Measurements from ENCODE around the gene FANCC.
"Not testable (repeated sequence)": the region's sequence is repeated elsewhere in the genome, so short reads cannot be mapped to it uniquely, and the experiment has no call there.

FANCC gene

DNA sequence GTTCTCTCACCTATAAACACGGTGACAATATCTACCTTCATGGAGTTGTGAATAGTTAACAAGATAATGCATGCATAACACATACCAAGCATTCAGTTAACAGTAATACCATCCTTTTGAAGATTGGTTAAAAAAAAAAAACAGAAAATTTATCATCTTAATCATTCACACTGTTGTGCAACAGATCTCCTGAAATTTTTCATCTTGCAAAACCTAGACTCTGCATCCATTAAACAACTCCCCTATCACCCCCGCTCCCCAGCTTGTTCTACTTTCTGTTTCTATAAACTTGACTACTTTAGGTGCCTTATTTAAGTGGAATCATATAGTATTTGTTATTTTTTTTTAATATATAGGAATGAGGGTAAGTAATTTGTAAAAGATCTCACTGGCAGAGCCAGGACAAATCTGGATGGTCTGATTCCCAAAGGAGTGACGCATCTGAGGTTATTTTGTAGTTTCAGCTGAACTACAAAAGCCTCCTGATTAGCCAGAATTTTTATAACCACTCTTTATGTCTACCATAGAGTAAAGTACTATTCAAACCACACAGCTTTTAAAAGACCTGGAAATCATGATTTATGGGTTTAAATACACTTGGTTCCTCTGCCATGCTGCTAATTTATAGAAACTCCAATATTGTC is 93.0 kb downstream of the FANCC start:
- Mint-ChIP-seq H3K27ac (no peak overlapping the region), H3K36me3 (ENCODE audit: low read depth) (no peaks in the 10 kb centered on the region), H3K9me3 (no peaks in the 10 kb centered on the region), H3K27me3 (no peaks in the 10 kb centered on the region), H3K4me1 (ENCODE audit: low read depth) (no peaks in the 10 kb centered on the region), H3K4me3 (no peak overlapping the region)
- intact Hi-C loops (cut with micrococcal nuclease), result no loop called here

DNA sequence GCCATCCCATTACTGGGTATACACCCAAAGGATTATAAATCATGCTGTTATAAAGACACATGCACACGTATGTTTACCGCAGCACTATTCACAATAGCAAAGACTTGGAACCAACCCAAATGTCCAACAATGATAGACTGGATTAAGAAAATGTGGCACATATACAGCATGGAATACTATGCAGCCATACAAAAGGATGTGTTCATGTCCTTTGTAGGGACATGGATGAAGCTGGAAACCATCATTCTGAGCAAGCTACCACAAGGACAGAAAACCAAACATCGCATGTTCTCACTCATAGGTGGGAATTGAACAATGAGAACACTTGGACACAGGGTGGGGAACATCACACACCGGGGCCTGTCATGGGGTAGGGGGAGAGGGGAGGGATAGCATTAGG is 97.2 kb downstream of the FANCC start:
- intact Hi-C loops (cut with micrococcal nuclease); H3K4me1 Mint-ChIP-seq (ENCODE audit: low read depth); H3K27ac Mint-ChIP-seq; H3K9me3 Mint-ChIP-seq; H3K27me3 Mint-ChIP-seq; H3K36me3 Mint-ChIP-seq (ENCODE audit: low read depth); H3K4me3 Mint-ChIP-seq: not testable (repeated sequence)

DNA sequence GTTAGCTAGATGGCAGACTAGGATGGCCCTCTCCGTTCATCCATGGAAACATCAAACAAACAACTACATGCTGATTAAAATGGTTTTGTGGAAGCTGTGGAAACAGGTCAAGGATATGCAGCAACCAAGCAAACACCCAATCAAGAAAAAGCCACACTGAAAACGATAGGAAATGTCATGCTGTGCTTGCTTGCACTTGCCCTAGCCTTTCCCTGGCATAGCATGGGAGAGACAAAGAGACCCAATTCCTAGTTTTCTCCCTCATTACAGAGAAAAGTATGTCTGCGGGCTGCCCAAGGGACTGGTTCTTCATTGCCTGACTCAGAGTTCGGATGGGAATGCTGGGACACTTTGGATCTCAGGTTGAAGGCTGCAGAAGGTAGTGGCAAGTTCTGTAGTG is 98.7 kb downstream of the FANCC start:
- Mint-ChIP-seq H3K9me3 (no peaks in the 10 kb centered on the region), H3K36me3 (ENCODE audit: low read depth) (no peaks in the 10 kb centered on the region), H3K4me1 (ENCODE audit: low read depth) (no peaks in the 10 kb centered on the region), H3K27me3 (no peaks in the 10 kb centered on the region), H3K4me3 (no peak overlapping the region), H3K27ac (no peak overlapping the region)
- intact Hi-C loops (cut with micrococcal nuclease), result no loop called here

DNA sequence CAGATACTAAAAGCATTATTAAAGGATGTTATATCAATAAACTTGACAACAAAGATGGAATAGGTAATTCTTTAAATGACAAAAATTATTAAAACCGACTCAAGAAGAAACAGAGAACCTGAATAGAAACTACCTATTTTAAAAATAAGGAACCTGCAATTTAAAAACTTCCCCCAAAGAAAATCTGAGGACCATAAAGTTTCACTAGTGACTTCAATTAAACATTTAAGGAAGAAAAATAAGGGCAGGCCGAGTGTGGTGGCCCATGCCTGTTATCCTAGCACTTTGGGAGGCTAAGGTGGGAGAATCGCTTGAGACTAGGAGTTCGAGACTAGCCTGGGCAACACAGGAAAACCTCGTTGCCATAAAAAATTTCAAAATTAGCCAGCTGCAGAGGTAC is 99.6 kb downstream of the FANCC start:
- Mint-ChIP-seq H3K36me3 (ENCODE audit: low read depth) (no peaks in the 10 kb centered on the region), H3K9me3 (no peaks in the 10 kb centered on the region), H3K4me3 (no peak overlapping the region), H3K27ac (no peak overlapping the region), H3K4me1 (ENCODE audit: low read depth) (no peaks in the 10 kb centered on the region), H3K27me3 (no peaks in the 10 kb centered on the region)
- intact Hi-C loops (cut with micrococcal nuclease), result no loop called here

DNA sequence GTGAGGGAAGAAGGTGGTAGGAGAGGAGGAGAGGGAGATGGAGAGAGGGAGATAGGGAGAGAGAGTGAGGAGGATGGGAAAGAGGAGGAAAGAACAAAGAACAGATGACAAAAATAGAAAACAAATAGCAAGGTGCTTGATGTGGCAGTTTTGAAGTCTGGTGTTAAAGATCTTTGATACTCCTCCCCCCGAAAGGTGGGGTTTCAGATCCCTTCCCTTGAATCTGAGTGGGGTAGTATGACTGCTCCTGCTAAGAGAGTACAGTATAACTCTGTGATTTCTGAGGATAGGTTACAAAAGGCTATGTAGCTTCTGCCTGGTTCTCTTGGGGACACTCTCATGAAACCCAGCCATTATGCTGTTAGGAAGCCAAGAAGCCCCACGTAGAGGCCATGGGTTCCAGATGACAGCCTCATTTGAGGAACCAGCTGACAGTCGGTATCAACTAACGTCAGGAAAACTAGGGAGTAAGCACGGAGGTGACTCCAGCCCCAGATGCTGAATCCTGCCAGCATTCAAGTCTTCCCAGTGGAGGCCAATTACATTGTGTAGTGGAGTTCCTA is 102.1 kb downstream of the FANCC start:
- no peak overlapping the region for H3K4me3 Mint-ChIP-seq
- no peaks in the 10 kb centered on the region for H3K36me3 Mint-ChIP-seq (ENCODE audit: low read depth)
- intact Hi-C loops (cut with micrococcal nuclease), result no loop called here
- H3K4me1 Mint-ChIP-seq (ENCODE audit: low read depth), result no peaks in the 10 kb centered on the region
- H3K9me3 Mint-ChIP-seq, result no peaks in the 10 kb centered on the region
- no peaks in the 10 kb centered on the region for H3K27me3 Mint-ChIP-seq
- no peak overlapping the region for H3K27ac Mint-ChIP-seq

DNA sequence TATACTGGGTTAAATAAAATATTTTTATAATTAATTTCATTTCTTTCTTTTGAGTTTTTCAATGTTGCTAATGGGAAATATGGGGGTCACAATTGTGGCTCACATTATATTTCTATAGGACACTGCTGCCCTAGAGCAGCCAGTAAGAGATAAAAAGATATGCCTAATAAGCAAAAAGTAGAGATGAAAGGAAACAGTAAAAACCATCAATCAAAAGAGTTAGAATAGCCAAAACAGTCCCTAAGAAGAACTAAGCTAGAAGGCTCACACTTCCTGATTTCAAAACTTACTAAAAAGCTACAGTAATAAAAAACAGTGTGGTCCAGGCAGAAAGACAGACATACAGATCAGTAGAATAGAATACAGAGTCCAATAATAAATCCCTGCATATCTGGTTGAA is 104.4 kb downstream of the FANCC start:
- H3K9me3 Mint-ChIP-seq, result no peaks in the 10 kb centered on the region
- H3K27ac Mint-ChIP-seq, result no peak overlapping the region
- H3K27me3 Mint-ChIP-seq, result no peaks in the 10 kb centered on the region
- H3K4me1 Mint-ChIP-seq (ENCODE audit: low read depth), result no peaks in the 10 kb centered on the region
- intact Hi-C loops (cut with micrococcal nuclease), result no loop called here
- no peaks in the 10 kb centered on the region for H3K36me3 Mint-ChIP-seq (ENCODE audit: low read depth)
- no peak overlapping the region for H3K4me3 Mint-ChIP-seq

DNA sequence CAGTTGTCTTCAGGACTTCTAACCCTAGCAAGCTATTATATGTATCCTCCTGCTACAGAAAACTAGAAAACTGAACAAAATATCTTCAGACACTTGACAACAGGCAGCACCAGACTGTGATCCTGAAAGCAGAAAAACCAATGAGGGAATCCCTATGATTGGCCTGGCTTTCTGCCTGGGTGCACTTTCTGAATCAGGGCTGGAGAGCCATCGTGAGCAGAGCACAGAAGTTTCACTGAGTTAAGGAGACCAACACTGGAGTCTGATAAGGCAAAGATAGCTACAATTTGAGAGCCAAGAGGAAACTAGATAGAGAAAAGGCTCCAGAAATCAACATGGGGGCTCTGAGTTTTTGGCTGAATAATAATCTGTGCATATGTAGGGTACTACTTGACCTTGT is 106.5 kb downstream of the FANCC start:
- Mint-ChIP-seq H3K27me3 (no peaks in the 10 kb centered on the region), H3K27ac (no peak overlapping the region), H3K36me3 (ENCODE audit: low read depth) (no peaks in the 10 kb centered on the region), H3K4me3 (no peak overlapping the region), H3K9me3 (no peaks in the 10 kb centered on the region), H3K4me1 (ENCODE audit: low read depth) (no peaks in the 10 kb centered on the region)
- intact Hi-C loops (cut with micrococcal nuclease), result no loop called here

DNA sequence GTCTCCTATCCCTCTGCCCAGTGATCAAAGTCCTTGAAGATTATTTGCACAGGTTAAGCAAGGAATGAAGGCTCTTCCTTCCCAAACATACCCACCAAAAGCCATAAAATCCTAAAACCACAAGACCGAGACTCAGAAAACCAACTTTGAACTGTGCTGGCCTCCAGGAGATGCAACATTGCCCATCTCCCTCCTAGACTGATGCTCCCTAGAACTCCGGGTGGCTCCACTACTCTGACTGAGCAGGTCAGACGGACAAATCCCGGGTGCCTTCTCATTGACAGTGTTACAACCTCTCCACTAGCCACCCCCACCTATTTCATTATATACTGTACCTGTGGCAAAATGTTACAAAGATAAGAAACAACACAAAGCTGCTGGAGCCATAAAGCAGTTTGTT is 110.1 kb downstream of the FANCC start:
- Mint-ChIP-seq H3K4me1 (ENCODE audit: low read depth) (no peaks in the 10 kb centered on the region), H3K4me3 (no peak overlapping the region), H3K36me3 (ENCODE audit: low read depth) (no peaks in the 10 kb centered on the region), H3K9me3 (no peaks in the 10 kb centered on the region), H3K27me3 (no peaks in the 10 kb centered on the region), H3K27ac (no peak overlapping the region)
- intact Hi-C loops (cut with micrococcal nuclease), result no loop called here

DNA sequence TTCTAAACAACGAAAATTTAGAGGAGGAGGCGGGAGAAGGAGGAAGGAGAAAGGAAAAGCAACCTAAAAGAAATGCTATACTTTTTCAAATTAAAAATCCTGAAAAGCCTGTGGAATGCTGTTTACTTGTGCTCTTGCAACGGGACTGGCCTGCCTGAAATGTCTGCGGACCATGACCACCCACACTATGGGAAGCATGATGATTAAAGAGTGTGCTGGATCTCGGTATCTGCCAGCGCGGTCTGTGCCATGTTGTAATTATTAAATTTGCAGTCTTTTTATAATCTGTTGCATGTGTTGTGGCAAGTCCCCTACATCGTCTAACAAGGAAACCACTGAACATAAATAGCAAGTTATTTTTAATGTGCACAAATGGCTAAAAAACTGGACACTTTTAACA is 111.4 kb downstream of the FANCC start:
- no peak overlapping the region for H3K4me3 Mint-ChIP-seq
- no peaks in the 10 kb centered on the region for H3K4me1 Mint-ChIP-seq (ENCODE audit: low read depth)
- H3K27ac Mint-ChIP-seq, result no peak overlapping the region
- intact Hi-C loops (cut with micrococcal nuclease), result no loop called here
- H3K9me3 Mint-ChIP-seq, result no peaks in the 10 kb centered on the region
- no peaks in the 10 kb centered on the region for H3K36me3 Mint-ChIP-seq (ENCODE audit: low read depth)
- no peaks in the 10 kb centered on the region for H3K27me3 Mint-ChIP-seq

DNA sequence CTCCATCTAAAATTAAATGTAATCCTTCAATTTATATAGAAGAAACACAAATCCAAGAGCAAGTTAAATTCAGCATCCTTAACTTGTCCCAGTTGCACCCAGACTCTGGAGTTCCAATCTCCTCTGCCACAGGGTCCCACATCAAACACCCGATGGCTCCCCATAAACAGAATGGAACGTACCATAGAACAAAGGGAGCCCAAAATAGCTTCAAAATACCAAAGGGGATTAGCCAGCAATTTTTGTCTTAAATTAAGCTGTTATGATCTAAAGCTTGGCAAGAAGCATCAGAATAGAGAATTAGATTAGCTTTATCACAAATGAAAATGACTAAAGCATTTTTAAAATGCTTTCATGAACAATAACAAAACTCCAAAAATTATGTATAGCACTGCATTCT is 112.8 kb downstream of the FANCC start:
- intact Hi-C loops (cut with micrococcal nuclease), result no loop called here
- Mint-ChIP-seq H3K27ac (no peak overlapping the region), H3K9me3 (no peaks in the 10 kb centered on the region), H3K4me3 (no peak overlapping the region), H3K4me1 (ENCODE audit: low read depth) (no peaks in the 10 kb centered on the region), H3K27me3 (no peaks in the 10 kb centered on the region), H3K36me3 (ENCODE audit: low read depth) (no peaks in the 10 kb centered on the region)

DNA sequence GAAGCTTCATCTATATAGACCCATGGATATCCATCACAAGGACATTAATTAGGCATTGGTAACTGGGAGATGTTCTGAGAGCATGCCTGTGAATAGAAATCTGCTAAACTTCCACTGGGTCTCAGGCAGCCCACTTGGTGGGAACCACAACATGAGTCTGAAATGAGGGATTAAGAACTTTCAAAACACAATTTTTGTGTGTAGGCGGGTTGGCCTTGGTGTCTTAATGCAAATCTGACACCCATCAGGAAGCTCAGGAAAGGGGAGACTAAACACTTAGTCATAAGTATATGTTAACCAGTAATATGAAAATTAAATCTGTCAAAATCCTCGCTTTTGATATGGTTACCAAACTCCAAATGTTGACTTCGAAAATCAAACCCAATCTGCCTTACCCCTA is 113.2 kb downstream of the FANCC start:
- Mint-ChIP-seq H3K4me3 (no peak overlapping the region), H3K27me3 (no peaks in the 10 kb centered on the region), H3K4me1 (ENCODE audit: low read depth) (no peaks in the 10 kb centered on the region), H3K9me3 (no peaks in the 10 kb centered on the region), H3K36me3 (ENCODE audit: low read depth) (no peaks in the 10 kb centered on the region), H3K27ac (no peak overlapping the region)
- intact Hi-C loops (cut with micrococcal nuclease), result no loop called here

DNA sequence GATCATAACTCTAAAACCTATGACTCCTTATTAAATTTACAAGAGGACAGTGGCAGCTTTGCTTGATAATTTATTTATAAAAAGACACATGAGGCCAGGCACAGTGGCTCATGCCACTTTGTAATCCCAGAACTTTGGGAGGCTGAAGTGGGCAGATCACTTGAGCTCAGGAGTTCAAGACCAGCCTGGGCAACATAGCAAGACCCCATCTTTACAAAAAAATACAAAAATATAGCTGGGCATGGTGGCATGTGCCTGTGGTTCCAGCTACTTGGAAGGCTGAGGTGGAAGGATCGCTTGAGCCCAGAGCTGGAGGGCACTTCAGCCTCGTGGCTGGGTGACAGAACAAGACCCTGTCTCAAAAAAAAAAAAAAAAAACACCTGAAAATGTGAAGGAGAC is 114.5 kb downstream of the FANCC start:
- H3K36me3 Mint-ChIP-seq (ENCODE audit: low read depth); H3K27me3 Mint-ChIP-seq; intact Hi-C loops (cut with micrococcal nuclease); H3K4me1 Mint-ChIP-seq (ENCODE audit: low read depth); H3K27ac Mint-ChIP-seq; H3K4me3 Mint-ChIP-seq; H3K9me3 Mint-ChIP-seq: not testable (repeated sequence)

DNA sequence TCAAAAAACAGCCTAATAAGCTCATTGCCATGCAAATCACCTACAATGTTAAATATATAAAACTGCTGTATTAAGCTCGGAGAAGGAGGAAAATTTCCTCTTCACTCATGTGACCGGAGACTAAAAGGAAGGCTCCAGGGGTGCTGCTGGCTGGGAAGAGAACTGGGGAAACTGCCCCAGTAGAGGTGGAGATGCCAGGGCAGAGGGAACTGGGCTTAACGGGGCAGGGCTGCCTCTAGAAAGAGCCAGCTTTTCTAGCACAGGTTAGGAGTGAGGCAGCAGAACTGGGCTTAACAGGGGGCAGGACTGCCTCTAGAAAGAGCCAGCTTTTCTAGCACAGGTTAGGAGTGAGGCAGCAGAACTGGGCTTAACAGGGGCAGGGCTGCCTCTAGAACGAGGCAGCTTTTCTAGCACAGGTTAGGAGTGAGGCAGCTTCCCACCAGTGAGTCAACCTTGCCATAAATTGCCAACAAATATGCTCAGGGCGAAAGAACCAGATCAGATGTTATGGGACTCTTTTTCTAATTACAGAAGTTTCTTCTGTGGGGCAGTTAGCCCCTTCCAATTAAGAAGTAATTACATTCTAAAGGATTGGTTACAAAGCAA is 115.3 kb downstream of the FANCC start:
- no peak overlapping the region for H3K27ac Mint-ChIP-seq
- H3K36me3 Mint-ChIP-seq (ENCODE audit: low read depth), result no peaks in the 10 kb centered on the region
- intact Hi-C loops (cut with micrococcal nuclease), result no loop called here
- no peaks in the 10 kb centered on the region for H3K9me3 Mint-ChIP-seq
- H3K27me3 Mint-ChIP-seq, result no peaks in the 10 kb centered on the region
- no peak overlapping the region for H3K4me3 Mint-ChIP-seq
- no peaks in the 10 kb centered on the region for H3K4me1 Mint-ChIP-seq (ENCODE audit: low read depth)

DNA sequence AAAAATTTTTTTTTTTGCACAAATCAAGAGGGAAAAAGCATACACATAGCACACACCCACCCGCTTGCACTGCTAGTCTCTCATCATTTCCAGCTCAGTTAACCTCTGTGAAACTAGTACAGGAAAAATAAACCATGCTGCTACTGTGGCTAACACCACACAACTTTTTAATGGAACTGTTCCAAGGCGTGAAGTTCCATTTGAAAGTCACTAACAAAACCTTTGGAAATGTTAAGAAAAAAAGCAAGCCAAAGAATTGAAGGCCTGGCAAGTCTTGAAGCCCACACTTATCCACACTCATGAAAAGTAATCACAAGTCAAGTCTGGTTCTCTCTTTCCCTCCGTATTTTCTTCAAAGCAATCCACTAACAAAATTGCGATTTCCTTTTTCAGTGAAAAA is 116.3 kb downstream of the FANCC start:
- H3K36me3 Mint-ChIP-seq (ENCODE audit: low read depth), result no peaks in the 10 kb centered on the region
- H3K9me3 Mint-ChIP-seq, result no peaks in the 10 kb centered on the region
- no peaks in the 10 kb centered on the region for H3K4me1 Mint-ChIP-seq (ENCODE audit: low read depth)
- no peak overlapping the region for H3K27ac Mint-ChIP-seq
- no peak overlapping the region for H3K4me3 Mint-ChIP-seq
- no peaks in the 10 kb centered on the region for H3K27me3 Mint-ChIP-seq
- intact Hi-C loops (cut with micrococcal nuclease), result no loop called here

DNA sequence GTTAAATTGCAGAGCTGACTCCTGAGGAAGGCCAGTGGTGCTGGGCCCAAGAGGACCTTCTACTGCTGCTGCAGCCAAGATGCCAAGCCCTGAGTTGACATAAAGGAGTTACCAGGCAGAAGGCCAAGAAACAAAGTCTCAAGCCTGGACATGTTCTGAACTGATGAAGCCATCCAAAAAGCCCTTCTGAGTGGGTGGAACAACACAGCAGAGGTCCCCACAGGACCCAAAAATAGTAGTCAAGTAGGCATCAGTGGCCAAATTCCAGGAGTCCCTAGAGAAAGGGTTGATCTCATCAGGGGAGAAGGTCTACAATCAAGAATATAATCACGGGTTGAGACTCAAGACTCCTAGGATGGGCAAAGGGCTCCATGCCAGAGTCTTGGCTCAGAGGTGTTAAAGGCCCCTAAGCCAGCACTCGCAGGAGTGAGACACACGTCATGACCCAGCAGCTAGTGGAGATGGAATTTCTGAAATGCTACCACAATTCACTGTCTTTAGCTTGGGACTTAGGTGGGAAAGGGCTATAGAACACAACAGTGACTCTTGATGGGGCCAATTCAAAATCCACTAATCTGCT is 119.7 kb downstream of the FANCC start:
- no peaks in the 10 kb centered on the region for H3K9me3 Mint-ChIP-seq
- H3K36me3 Mint-ChIP-seq (ENCODE audit: low read depth), result no peaks in the 10 kb centered on the region
- H3K4me1 Mint-ChIP-seq (ENCODE audit: low read depth), result no peaks in the 10 kb centered on the region
- intact Hi-C loops (cut with micrococcal nuclease), result no loop called here
- no peaks in the 10 kb centered on the region for H3K27me3 Mint-ChIP-seq
- no peak overlapping the region for H3K4me3 Mint-ChIP-seq
- H3K27ac Mint-ChIP-seq, result no peak overlapping the region

All from dendritic cell treated with granulocyte-macrophage colony-stimulating factor and Interleukin-4, amounts not matched to agents 40 ng/mL and 50 ng/mL, for 4 days (primary cell).